Endothelial cell of umbilical vein (primary cell): ENCODE measurements around the gene DGKD. TPM values are rescaled to one million over a fixed set of nuclear protein-coding genes. Genes with fewer than 3 reads are reported as not detected.

ENCODE experiments used
- BruUV-seq: library from RNA; stranded (reverse); fragments of 400-500 nt; replicated peaks from 2 replicates; lab custom pipeline; 2021; lab: Mats Ljungman, UMichigan
- CTCF ChIA-PET: fragments of 300-600, 350-600 bp; sonication (Branson Sonifier 250); formaldehyde crosslinking; loops from one replicate; lab custom pipeline; 2021; ENCODE audit warnings: antibody characterized with exemption, inconsistent platforms; lab: Charles Lee
- POLR2A ChIA-PET: fragments of 300-600, 350-600 bp; sonication (Branson Sonifier 250); formaldehyde crosslinking; loops from one replicate; lab custom pipeline; 2021; ENCODE audit warnings: antibody characterized with exemption, inconsistent platforms; lab: Charles Lee
- DNase-seq: peaks from one replicate; pipeline ENCODE4 v3.0.0-alpha.2; 2011; ENCODE audit warnings: low read depth, low spot score
- FAIRE-seq: peaks from 2 replicates; lab custom pipeline; 2011; peaks lifted over from hg19 to GRCh38; lab: Jason Lieb, UNC
- H2AFZ ChIP-seq: 2 replicates; pipeline ENCODE4 v1.6.0; 2012; ENCODE audit warnings: low read depth, low read length, control low read depth, inconsistent platforms
- H3K27ac ChIP-seq: 2 replicates; pipeline ENCODE4 v1.5.1; 2011; ENCODE audit warnings: low read depth, mild to moderate bottlenecking, control low read depth, low read length, moderate library complexity; ENCODE audit not compliant: insufficient read depth
- H3K27me3 ChIP-seq, 2 experiments: 2 replicates each; pipeline versions ENCODE4 v1.6.0 to v1.6.1; 2011; ENCODE audit warnings: low read length in 2 of 2, mixed read lengths in 1 of 2; ENCODE audit not compliant: control insufficient read depth in 2 of 2, insufficient read depth in 2 of 2
- H3K36me3 ChIP-seq, 2 experiments: 2 replicates in 1 of 2; 3 replicates in 1 of 2; pipeline ENCODE4 v1.5.1; 2011; ENCODE audit warnings: low read length in 2 of 2, mild to moderate bottlenecking in 1 of 2, moderate library complexity in 1 of 2; ENCODE audit not compliant: control insufficient read depth in 2 of 2, insufficient read depth in 2 of 2; ENCODE audit errors: extremely low read depth in 1 of 2
- H3K4me1 ChIP-seq: 3 replicates; pipeline ENCODE4 v1.5.1; 2011; ENCODE audit warnings: mild to moderate bottlenecking, low read length; ENCODE audit not compliant: control insufficient read depth, insufficient read depth; ENCODE audit errors: extremely low read depth
- H3K4me2 ChIP-seq: 2 replicates; pipeline ENCODE4 v1.6.1; 2011; ENCODE audit warnings: low read length, control low read depth, mixed read lengths; ENCODE audit not compliant: insufficient read depth
- H3K4me3 ChIP-seq, 3 experiments: fragments of 200-600 bp in 1 of 3; sonication (generic), shearing (Covaris generic) in 1 of 3; replicated peaks in 1 of 3; 2 replicates each; pipeline ENCODE4 v1.5.1; 2011 to 2016; ENCODE audit warnings: control low read depth in 3 of 3, low read length in 3 of 3, mild to moderate bottlenecking in 2 of 3, inconsistent platforms in 1 of 3, low read depth in 1 of 3, moderate library complexity in 1 of 3; ENCODE audit not compliant: insufficient read depth in 1 of 3
- H3K79me2 ChIP-seq: 2 replicates; pipeline ENCODE4 v1.6.0; 2012; ENCODE audit warnings: low read length, inconsistent platforms; ENCODE audit not compliant: control insufficient read depth, insufficient read depth
- H3K9ac ChIP-seq: replicated peaks from 2 replicates; pipeline ENCODE3; 2011; ENCODE audit warnings: low read length, control low read depth; ENCODE audit not compliant: insufficient read depth; ENCODE audit errors: extremely low read depth
- H3K9me1 ChIP-seq: replicated peaks from 3 replicates; pipeline ENCODE4 v1.6.0; 2011; ENCODE audit warnings: mild to moderate bottlenecking, low read length; ENCODE audit not compliant: control insufficient read depth, insufficient read depth; ENCODE audit errors: extremely low read depth
- H3K9me3 ChIP-seq: replicated peaks from 2 replicates; pipeline ENCODE4 v1.5.1; 2012; ENCODE audit warnings: low read length, inconsistent platforms; ENCODE audit not compliant: control insufficient read depth, insufficient read depth
- H4K20me1 ChIP-seq: replicated peaks from 2 replicates; pipeline ENCODE3; 2011; ENCODE audit warnings: mild to moderate bottlenecking, low read length; ENCODE audit not compliant: control insufficient read depth, insufficient read depth; ENCODE audit errors: extremely low read depth
- CTCF ChIP-seq, 2 donors: IDR thresholded peaks; 1 replicate in 1 of 2; 2 replicates in 1 of 2; pipeline ENCODE4 v1.5.1; 2011; ENCODE audit warnings: low read length in 2 of 2, mild to moderate bottlenecking in 2 of 2, moderate library complexity in 2 of 2, control low read depth in 1 of 2, inconsistent platforms in 1 of 2, low read depth in 1 of 2; ENCODE audit not compliant: insufficient read depth in 1 of 2; ENCODE audit errors: extremely low read depth in 1 of 2
- EZH2 ChIP-seq: IDR thresholded peaks from 2 replicates; pipeline ENCODE4 v1.6.1; 2012; ENCODE audit warnings: borderline replicate concordance, low read depth, mild to moderate bottlenecking, moderate library complexity, low read length, inconsistent platforms; ENCODE audit not compliant: severe bottlenecking
- FOS ChIP-seq: IDR thresholded peaks from 2 replicates; pipeline ENCODE4 v1.6.1; 2011; ENCODE audit warnings: mild to moderate bottlenecking, low read length, moderate library complexity, borderline replicate concordance; ENCODE audit not compliant: insufficient read depth
- GATA2 ChIP-seq: IDR thresholded peaks from 2 replicates; pipeline ENCODE4 v1.7.0; 2011; ENCODE audit warnings: low read depth, mild to moderate bottlenecking, moderate library complexity, mixed read lengths, low read length; ENCODE audit not compliant: insufficient read length, insufficient read depth
- JUN ChIP-seq: IDR thresholded peaks from 2 replicates; pipeline ENCODE4 v1.6.1; 2011; ENCODE audit warnings: borderline replicate concordance, low read depth; ENCODE audit not compliant: insufficient read length, insufficient read depth
- MAX ChIP-seq: IDR thresholded peaks from 2 replicates; pipeline ENCODE4 v1.6.1; 2011; ENCODE audit not compliant: insufficient read depth, insufficient read length
- MYC ChIP-seq: IDR thresholded peaks from one replicate; pipeline ENCODE4 v1.6.1; 2011; ENCODE audit warnings: mild to moderate bottlenecking, low read depth, low read length
- POLR2A ChIP-seq: IDR thresholded peaks from 2 replicates; pipeline ENCODE4 v1.6.1; 2012; ENCODE audit warnings: low read depth, mild to moderate bottlenecking, control low read depth, low read length
- POLR2AphosphoS5 ChIP-seq: IDR thresholded peaks from 2 replicates; pipeline ENCODE4 v1.6.1; 2012; ENCODE audit warnings: low read depth, mild to moderate bottlenecking, control low read depth, low read length, moderate library complexity; ENCODE audit not compliant: insufficient read depth
- dilution Hi-C: fragments of 300-500 bp; cut with MboI; formaldehyde crosslinking; loops from one replicate; pipeline ENCODE4 v1.15.0; 2019; ENCODE audit warnings: low sequenced_read_pairs; ENCODE audit not compliant: extremely low pct_ligation_motif_present
- intact Hi-C: fragments of 100-400 bp; cut with micrococcal nuclease; formaldehyde crosslinking; loops from one replicate; pipeline ENCODE4 v1.10.0; 2022
- polyA plus RNA-seq, 4 experiments: library from polyadenylated mRNA; depleted of rRNA in 3 of 4; stranded (reverse) in 3 of 4; unstranded in 1 of 4; fragments of >200 nt; gene quantifications; 2 replicates each; pipeline versions ENCODE4 v1.2.1 to v1.2.3, GENCODE V29; 2011 to 2012; ENCODE audit warnings: missing spikeins in 1 of 4
- total RNA-seq: library from RNA; stranded (reverse); gene quantifications from 2 replicates; pipeline ENCODE4 v1.2.3, GENCODE V29; 2021

The DGKD gene
- total and polyA plus RNA-seq, 2 donors (not counting 3 experiments of a cell fraction or from before 2014, with no cell fraction given) = 10.8 to 36.6 TPM

DNA sequence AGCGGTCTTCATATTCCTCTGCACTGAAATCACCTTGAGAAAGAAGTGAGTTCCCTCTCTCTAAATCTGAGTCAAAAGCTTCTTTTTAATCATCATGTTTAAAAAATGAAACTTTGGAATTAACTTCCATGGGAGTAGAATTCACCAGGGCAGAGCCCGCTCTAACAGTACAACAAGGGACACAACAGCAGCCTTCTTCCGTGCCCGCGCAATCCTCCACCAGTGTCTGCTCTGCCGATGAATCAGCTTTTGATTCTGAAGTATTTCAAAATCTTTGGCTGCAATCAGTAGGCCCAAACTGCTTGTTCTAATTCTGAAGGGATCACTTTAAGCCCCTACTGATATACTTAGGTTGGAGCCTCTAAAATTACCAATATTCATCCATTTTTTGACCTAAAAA lies 135.4 kb downstream of the DGKD start:
- FAIRE-seq = no peak
- TF ChIP-seq EZH2 = no peak
- no peak for TF ChIP-seq JUN
- no peak for TF ChIP-seq CTCF (IDR thresholded peaks at IDR 0.05; ENCODE audit: extremely low read depth in 1 of 2, insufficient read depth in 1 of 2, low read depth in 1 of 2, low read length in 2 of 2)
- no peak for TF ChIP-seq MAX
- no peak for TF ChIP-seq MYC
- TF ChIP-seq POLR2A = no peak
- no peak for TF ChIP-seq GATA2
- TF ChIP-seq POLR2AphosphoS5 = no peak
- no peak for TF ChIP-seq FOS
- ChIA-PET CTCF (no interaction called here), POLR2A (no interaction called here)
- Histone ChIP-seq H3K9me3 (no peaks in the 10 kb centered on the region), H3K4me3 (no peak overlapping the region), H3K9me1 (no peaks in the 10 kb centered on the region), H3K27ac (no peak overlapping the region), H2AFZ (no peak overlapping the region), H3K79me2 (no peaks in the 10 kb centered on the region), H3K4me1 (peaks cover 28% of the 10 kb centered on the region), H4K20me1 (no peaks in the 10 kb centered on the region), H3K36me3 (peaks cover 0 to 3% of the 10 kb centered on the region in 2 experiments), H3K4me2 (no peak overlapping the region), H3K9ac (no peak overlapping the region), H3K27me3 (no peaks in the 10 kb centered on the region)
- intact Hi-C loops = loop anchor here (5.0 kb wide), 2 partner anchors 363 to 483 kb away; partner anchors contain the start of gene HJURP
- no TSS peak for BruUV-seq
- dilution Hi-C loops = no loop called here
- DNase-seq = no peak
